ENCODE results near the gene STRN3. TPM values are rescaled to one million over a fixed set of nuclear protein-coding genes. Genes with fewer than 3 reads are reported as not detected.

Gene STRN3
- total and polyA plus RNA-seq, 2 of the 8 experiments (the other 6 are each of a cell fraction or from before 2014, with no cell fraction given): 8.7 to 38.1 TPM

GRCh38 chr14:31030469-31030868 lies 4.3 kb upstream of the STRN3 start (continued):
- TF ChIP-seq SAP30 (IDR thresholded peaks at IDR 0.05; ENCODE audit: insufficient read depth, insufficient replicate concordance, low read length) (no peak), RBBP5 (IDR thresholded peaks at IDR 0.05; ENCODE audit: borderline replicate concordance, low read depth, low read length) (no peak)

All from H1 (cell line).